Muscle of leg (tissue), 11 donors: ENCODE data around the gene MOGAT3. TPM values are rescaled to one million over a fixed set of nuclear protein-coding genes. Genes with fewer than 3 reads are reported as not detected.

Source experiments
- DNase-seq: peaks from one replicate; pipeline ENCODE4 v3.0.0; 2013
- H3K27ac ChIP-seq: one replicate; pipeline ENCODE4 v1.5.1; 2013; ENCODE audit warnings: mild to moderate bottlenecking, low read length, control low read depth
- H3K27me3 ChIP-seq: one replicate; pipeline ENCODE4 v1.6.1; 2013; ENCODE audit warnings: low read length; ENCODE audit not compliant: control insufficient read depth, insufficient read depth
- H3K36me3 ChIP-seq: one replicate; pipeline ENCODE4 v1.6.1; 2013; ENCODE audit warnings: low read length; ENCODE audit not compliant: control insufficient read depth, insufficient read depth
- H3K4me1 ChIP-seq: one replicate; pipeline ENCODE4 v1.6.1; 2013; ENCODE audit warnings: low read length; ENCODE audit not compliant: control insufficient read depth, insufficient read depth
- H3K4me3 ChIP-seq: one replicate; pipeline ENCODE4 v1.5.1; 2013; ENCODE audit warnings: low read length, control low read depth
- H3K9me3 ChIP-seq: replicated peaks from 2 replicates; pipeline ENCODE4 v1.6.1; 2013; ENCODE audit warnings: low read depth, low read length; ENCODE audit not compliant: control insufficient read depth
- WGBS: methylation state at CpG from one replicate; pipeline ENCODE4 v1.1.5; 2013; ENCODE audit warnings: missing lambda C conversion rate; ENCODE audit not compliant: insufficient coverage; 5-methylcytosine and 5-hydroxymethylcytosine counted together
- polyA plus RNA-seq, 8 donors: library from polyadenylated mRNA; unstranded; fragments of 120-200 nt; gene quantifications; one replicate each; pipeline versions ENCODE4 v1.2.1 to v1.2.3, GENCODE V29; 2013; ENCODE audit warnings: inconsistent platforms in 1 of 8, low replicate concordance in 1 of 8; ENCODE audit not compliant: insufficient read length in 8 of 8, insufficient read depth in 1 of 8
- total RNA-seq: library from RNA; stranded (reverse); fragments of 120-200 nt; gene quantifications from one replicate; pipeline ENCODE4 v1.2.4, GENCODE V29; 2013

Gene MOGAT3
- total and polyA plus RNA-seq, 9 donors, result 0.10 to 2.4 (median 0.51) TPM; not detected in 6

- WGBS, result under 1% methylated on average over 49 of the region's 57 CpGs
- peaks cover 25% of the 10 kb centered on the region for H3K36me3 ChIP-seq
- H3K4me1 ChIP-seq, result peaks cover 26% of the 10 kb centered on the region
- H3K27ac ChIP-seq, result peak within 1 kb of the TSS; percentile 93
- H3K9me3 ChIP-seq, result no peaks in the 10 kb centered on the region
- peak; percentile 99 for DNase-seq
- no peaks in the 10 kb centered on the region for H3K27me3 ChIP-seq
- peak within 1 kb of the TSS; percentile 84 for H3K4me3 ChIP-seq
Observed at GRCh38 chr7:101217388-101218235, 16.8 kb upstream of the MOGAT3 start, which contains the start of the genes PLOD3 and ZNHIT1. PLOD3 (minus strand) TSS chr7:101217581; CDS start chr7:101217274, 307 bp downstream. ZNHIT1 (plus strand) TSS chr7:101218165; CDS start chr7:101218196, 31 bp downstream.

GRCh38 chr7:101216860-101217387 is 16.1 kb upstream of the MOGAT3 start:
- peaks cover 29% of the 10 kb centered on the region for H3K36me3 ChIP-seq
- peak overlapping the region; percentile 76 for H3K27ac ChIP-seq
- under 1% methylated on average over 33 of the region's 34 CpGs for WGBS
- peak overlapping the region; percentile 84 for H3K4me3 ChIP-seq
- no peaks in the 10 kb centered on the region for H3K9me3 ChIP-seq
- H3K27me3 ChIP-seq, result no peaks in the 10 kb centered on the region
- H3K4me1 ChIP-seq, result peaks cover 26% of the 10 kb centered on the region
- DNase-seq, result peak; percentile 53

GRCh38 chr7:101216001-101216859 is 15.4 kb upstream of the MOGAT3 start:
- peaks cover 26% of the 10 kb centered on the region for H3K4me1 ChIP-seq
- peak overlapping the region; percentile 76 for H3K27ac ChIP-seq
- H3K9me3 ChIP-seq, result no peaks in the 10 kb centered on the region
- peaks cover 33% of the 10 kb centered on the region for H3K36me3 ChIP-seq
- 80% methylated on average over 14 of the region's 31 CpGs for WGBS
- peak overlapping the region; percentile 84 for H3K4me3 ChIP-seq
- no peak for DNase-seq
- no peaks in the 10 kb centered on the region for H3K27me3 ChIP-seq

GRCh38 chr7:101212014-101212413 is 11.2 kb upstream of the MOGAT3 start:
- Histone ChIP-seq H3K4me1 (peaks cover 16% of the 10 kb centered on the region), H3K27ac (no peak overlapping the region), H3K9me3 (no peaks in the 10 kb centered on the region), H3K36me3 (peaks cover 65% of the 10 kb centered on the region), H3K4me3 (no peak overlapping the region), H3K27me3 (no peaks in the 10 kb centered on the region)
- WGBS, result 82% methylated on average over 5 of the region's 8 CpGs
- no peak for DNase-seq

- Histone ChIP-seq H3K36me3 (peaks cover 65% of the 10 kb centered on the region), H3K4me3 (no peak overlapping the region), H3K27me3 (no peaks in the 10 kb centered on the region), H3K9me3 (no peaks in the 10 kb centered on the region), H3K27ac (no peak overlapping the region), H3K4me1 (peaks cover 12% of the 10 kb centered on the region)
- WGBS, result 95% methylated on average over 23 of the region's 24 CpGs
- DNase-seq, result no peak
Observed at GRCh38 chr7:101211501-101211900, 10.7 kb upstream of the MOGAT3 start.

- DNase-seq, result no peak
- WGBS, result 93% methylated on average over 18 of the region's 19 CpGs
- Histone ChIP-seq H3K36me3 (peaks cover 63% of the 10 kb centered on the region), H3K27me3 (no peaks in the 10 kb centered on the region), H3K4me1 (peaks cover 4% of the 10 kb centered on the region), H3K4me3 (no peak overlapping the region), H3K27ac (no peak overlapping the region), H3K9me3 (no peaks in the 10 kb centered on the region)
Observed at GRCh38 chr7:101210143-101210542, 9.3 kb upstream of the MOGAT3 start.

- H3K4me1 ChIP-seq, result no peaks in the 10 kb centered on the region
- peaks cover 4% of the 10 kb centered on the region for H3K27me3 ChIP-seq
- no peak for DNase-seq
- H3K4me3 ChIP-seq, result no peak overlapping the region
- H3K9me3 ChIP-seq, result no peaks in the 10 kb centered on the region
- WGBS, result 89% methylated on average over 14 of the region's 14 CpGs
- no peak overlapping the region for H3K27ac ChIP-seq
- peaks cover 57% of the 10 kb centered on the region for H3K36me3 ChIP-seq
Observed at GRCh38 chr7:101208794-101209193, 8.0 kb upstream of the MOGAT3 start.

- WGBS, result 89% methylated on average over 16 of the region's 17 CpGs
- H3K27me3 ChIP-seq, result peaks cover 17% of the 10 kb centered on the region
Observed at GRCh38 chr7:101207459-101207858, 6.6 kb upstream of the MOGAT3 start.

GRCh38 chr7:101206665-101207042 is 5.8 kb upstream of the MOGAT3 start:
- peaks cover 3% of the 10 kb centered on the region for H3K4me1 ChIP-seq
- H3K36me3 ChIP-seq, result peaks cover 43% of the 10 kb centered on the region
- H3K4me3 ChIP-seq, result no peak overlapping the region
- WGBS, result 88% methylated on average over 8 of the region's 19 CpGs
- H3K27me3 ChIP-seq, result peaks cover 25% of the 10 kb centered on the region
- no peak for DNase-seq
- no peak overlapping the region for H3K27ac ChIP-seq
- no peaks in the 10 kb centered on the region for H3K9me3 ChIP-seq

More at GRCh38 chr7:101207459-101207858, 6.6 kb upstream of the MOGAT3 start:
- no peaks in the 10 kb centered on the region for H3K9me3 ChIP-seq
- H3K4me3 ChIP-seq, result no peak overlapping the region
- peaks cover 51% of the 10 kb centered on the region for H3K36me3 ChIP-seq
- no peak for DNase-seq
- no peak overlapping the region for H3K27ac ChIP-seq
- no peaks in the 10 kb centered on the region for H3K4me1 ChIP-seq
